ENCODE measurements around the gene CAMKK1.

DNA sequence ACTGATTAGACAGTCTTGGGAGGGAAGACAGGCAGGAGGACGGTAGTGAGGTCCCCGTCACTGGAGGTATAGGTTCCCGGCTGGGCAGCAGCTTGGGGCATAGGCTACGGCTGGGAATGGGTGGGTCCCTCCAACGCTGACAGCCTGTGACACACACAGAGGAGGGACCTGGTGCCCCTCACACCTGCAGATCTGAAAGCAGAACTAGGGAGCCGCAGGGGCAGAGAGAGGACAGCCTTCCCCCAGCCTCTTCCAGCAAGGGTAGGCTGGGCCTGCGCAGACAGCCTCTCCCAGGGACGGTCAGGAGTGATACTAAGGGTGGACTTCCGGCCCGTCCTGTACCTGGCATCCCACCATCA lies 21.4 kb upstream of the CAMKK1 start:
- TF ChIP-seq, protein P1, sequence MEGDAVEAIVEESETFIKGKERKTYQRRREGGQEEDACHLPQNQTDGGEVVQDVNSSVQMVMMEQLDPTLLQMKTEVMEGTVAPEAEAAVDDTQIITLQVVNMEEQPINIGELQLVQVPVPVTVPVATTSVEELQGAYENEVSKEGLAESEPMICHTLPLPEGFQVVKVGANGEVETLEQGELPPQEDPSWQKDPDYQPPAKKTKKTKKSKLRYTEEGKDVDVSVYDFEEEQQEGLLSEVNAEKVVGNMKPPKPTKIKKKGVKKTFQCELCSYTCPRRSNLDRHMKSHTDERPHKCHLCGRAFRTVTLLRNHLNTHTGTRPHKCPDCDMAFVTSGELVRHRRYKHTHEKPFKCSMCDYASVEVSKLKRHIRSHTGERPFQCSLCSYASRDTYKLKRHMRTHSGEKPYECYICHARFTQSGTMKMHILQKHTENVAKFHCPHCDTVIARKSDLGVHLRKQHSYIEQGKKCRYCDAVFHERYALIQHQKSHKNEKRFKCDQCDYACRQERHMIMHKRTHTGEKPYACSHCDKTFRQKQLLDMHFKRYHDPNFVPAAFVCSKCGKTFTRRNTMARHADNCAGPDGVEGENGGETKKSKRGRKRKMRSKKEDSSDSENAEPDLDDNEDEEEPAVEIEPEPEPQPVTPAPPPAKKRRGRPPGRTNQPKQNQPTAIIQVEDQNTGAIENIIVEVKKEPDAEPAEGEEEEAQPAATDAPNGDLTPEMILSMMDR (IDR thresholded peaks at IDR 0.05 in 4 of 5, conservative IDR thresholded peaks at IDR 0.05 in 1 of 5): no peak
- TF ChIP-seq POLR2A (IDR thresholded peaks at IDR 0.05): no peak

Data from gastrocnemius medialis (tissue), 4 donors.